ENCODE results near the gene USP13. TPM values are rescaled to one million over a fixed set of nuclear protein-coding genes. Genes with fewer than 3 reads are reported as not detected.

Gene USP13
- total RNA-seq, 1 experiment from 2014 or later, result 22.7 TPM

- H3K9me2 ChIP-seq (ENCODE audit: insufficient read depth), result no peaks in the 10 kb centered on the region
- no peak overlapping the region for H3K27ac ChIP-seq (ENCODE audit: low read depth, low read length)
- H3K79me2 ChIP-seq (ENCODE audit: insufficient read depth, low read length), result no peaks in the 10 kb centered on the region
- H4K20me1 ChIP-seq (ENCODE audit: insufficient read depth), result no peaks in the 10 kb centered on the region
- no peak overlapping the region for H2AFZ ChIP-seq (ENCODE audit: low read depth, low read length, poor library complexity, severe bottlenecking)
- H3K9ac ChIP-seq (ENCODE audit: low read length), result no peak overlapping the region
- no peaks in the 10 kb centered on the region for H3K27me3 ChIP-seq (ENCODE audit: insufficient read depth, low read length)
- ChIA-PET POLR2A (no interaction called here), RAD21 (ENCODE audit: low non-redundant PET in 1 of 2, low total read pairs in 2 of 2, uncharacterized antibody in 2 of 2, unreplicated experiment in 2 of 2) (no interaction called here), CTCF (no interaction called here)
- H3K4me2 ChIP-seq (ENCODE audit: low read length), result no peak overlapping the region
- H3K4me3 ChIP-seq (replicated peaks in 1 of 2; ENCODE audit: low read depth in 1 of 2, low read length in 2 of 2), result no peak overlapping the region
- DNase-seq (ENCODE audit: low read depth, low spot score) (no peak), ATAC-seq (no peak)
- BruUV-seq (replicated peaks), result no TSS peak
- peaks cover 2 to 16% of the 10 kb centered on the region in 2 experiments; a peak in 2 of 4 replicates for H3K36me3 ChIP-seq (ENCODE audit: control insufficient read depth in 1 of 2, insufficient read depth in 2 of 2, low read length in 2 of 2)
- TF ChIP-seq MAX (IDR thresholded peaks at IDR 0.05), result no peak
- TF ChIP-seq CEBPB (IDR thresholded peaks at IDR 0.05; ENCODE audit: low read depth), result no peak
- TF ChIP-seq JUND (IDR thresholded peaks at IDR 0.05), result no peak
- TF ChIP-seq SRF (IDR thresholded peaks at IDR 0.05; ENCODE audit: low read depth), result no peak
- no peak for TF ChIP-seq ZNF274 (IDR thresholded peaks at IDR 0.05; ENCODE audit: low read depth, low read length)
- no peak for TF ChIP-seq EZH2 (IDR thresholded peaks at IDR 0.05)
- TF ChIP-seq FOSL1 (IDR thresholded peaks at IDR 0.05; ENCODE audit: low read depth), result no peak
- no peak for TF ChIP-seq REST (IDR thresholded peaks at IDR 0.05; ENCODE audit: low read depth)
- no peak for TF ChIP-seq EZH2phosphoT487 (IDR thresholded peaks at IDR 0.05; ENCODE audit: borderline replicate concordance)
- no peak for TF ChIP-seq ZFX (IDR thresholded peaks at IDR 0.05)
- no peak for TF ChIP-seq POLR2A (IDR thresholded peaks at IDR 0.05; ENCODE audit: borderline replicate concordance, extremely low read depth, insufficient read depth, insufficient read length)
- TF ChIP-seq SIN3A (IDR thresholded peaks at IDR 0.05; ENCODE audit: low read depth), result no peak
- no peak for TF ChIP-seq SP1 (IDR thresholded peaks at IDR 0.05; ENCODE audit: low read depth)
- no peak for TF ChIP-seq TCF7L2 (IDR thresholded peaks at IDR 0.05; ENCODE audit: borderline replicate concordance, extremely low read depth, insufficient read depth, insufficient read length)
- TF ChIP-seq RAD21 (IDR thresholded peaks at IDR 0.05; ENCODE audit: low read depth), result no peak
- no peak for TF ChIP-seq CBX3 (IDR thresholded peaks at IDR 0.05; ENCODE audit: low read depth)
- no peak for TF ChIP-seq CTCF (IDR thresholded peaks at IDR 0.05 in 2 of 3, conservative IDR thresholded peaks at IDR 0.05 in 1 of 3; ENCODE audit: borderline replicate concordance in 1 of 3, insufficient read depth in 1 of 3, low read depth in 2 of 3, low read length in 2 of 3)
- intact Hi-C loops (cut with micrococcal nuclease), result no loop called here
- H3K4me1 ChIP-seq (ENCODE audit: control insufficient read depth in 1 of 2, insufficient read depth in 2 of 2, low read length in 2 of 2), result no peaks in the 10 kb centered on the region
- H3K9me3 ChIP-seq (ENCODE audit: control insufficient read depth in 1 of 2, insufficient read depth in 1 of 2, low read depth in 1 of 2, low read length in 2 of 2), result no peaks in the 10 kb centered on the region
Measured at GRCh38 chr3:179745079-179745478, 92.2 kb downstream of the USP13 start.

All from HCT116 (cell line).